Lung (tissue), 12 donors: ENCODE measurements around the gene FAM200B. TPM values are rescaled to one million over a fixed set of nuclear protein-coding genes. Genes with fewer than 3 reads are reported as not detected.

Experiments
- ATAC-seq: fragments of 200-7000 bp; cut with Tn5 transposase; one replicate; pipeline ENCODE4 v1.9.1; 2020; ENCODE audit warnings: moderate number of reproducible peaks; ENCODE audit not compliant: insufficient read depth, low FRiP score
- DNase-seq, 3 donors: peaks; one replicate each; pipeline ENCODE4 v3.0.0-alpha.2; 2013 to 2017
- H3K27ac ChIP-seq, 2 donors: one replicate each; pipeline ENCODE4 v1.5.1; 2013; ENCODE audit warnings: mild to moderate bottlenecking in 2 of 2, moderate library complexity in 2 of 2, control low read depth in 1 of 2, inconsistent platforms in 1 of 2, low read depth in 1 of 2, low read length in 1 of 2
- H3K27me3 ChIP-seq, 3 donors: one replicate each; pipeline ENCODE4 v1.5.1; 2013; ENCODE audit warnings: low read length in 2 of 3; ENCODE audit not compliant: control insufficient read depth in 3 of 3, insufficient read depth in 3 of 3
- H3K36me3 ChIP-seq, 4 donors: one replicate each; pipeline ENCODE4 v1.5.1; 2013; ENCODE audit warnings: low read length in 4 of 4, mild to moderate bottlenecking in 1 of 4, moderate library complexity in 1 of 4; ENCODE audit not compliant: control insufficient read depth in 4 of 4, insufficient read depth in 4 of 4
- H3K4me1 ChIP-seq, 5 donors: one replicate each; pipeline ENCODE4 v1.5.1; 2013; ENCODE audit warnings: low read length in 5 of 5, mild to moderate bottlenecking in 2 of 5, moderate library complexity in 1 of 5; ENCODE audit not compliant: control insufficient read depth in 5 of 5, insufficient read depth in 5 of 5
- H3K4me3 ChIP-seq: one replicate; pipeline ENCODE4 v1.5.1; 2013; ENCODE audit warnings: mild to moderate bottlenecking, control low read depth, moderate library complexity
- H3K9ac ChIP-seq, 2 donors: one replicate each; pipeline ENCODE4 v1.5.1; 2013; ENCODE audit warnings: low read length in 2 of 2, control low read depth in 1 of 2; ENCODE audit not compliant: insufficient read depth in 1 of 2
- H3K9me3 ChIP-seq, 4 donors: one replicate each; pipeline ENCODE4 v1.5.1; 2013; ENCODE audit warnings: low read length in 3 of 4, mild to moderate bottlenecking in 1 of 4, moderate library complexity in 1 of 4; ENCODE audit not compliant: control insufficient read depth in 4 of 4, insufficient read depth in 3 of 4
- WGBS, 2 donors: extraction: QIAGEN DNeasy Blood & Tissue Kit; methylation state at CpG; one replicate each; pipeline ENCODE4 v1.1.7; 2013; 5-methylcytosine and 5-hydroxymethylcytosine counted together
- polyA plus RNA-seq, 2 donors: library from polyadenylated mRNA; stranded (reverse); fragments of 200-250 nt; gene quantifications; one replicate each; pipeline ENCODE4 v1.2.1, GENCODE V29; 2013
- total RNA-seq, 2 donors: library from RNA; depleted of rRNA in 1 of 2; stranded (reverse); fragments of >200 nt in 1 of 2; gene quantifications; one replicate each; pipeline ENCODE4 v1.2.1, GENCODE V29; 2014 to 2021
- TF ChIP-seq, protein P1 (sequence below): IDR thresholded peaks from 2 replicates; pipeline ENCODE4 v1.5.1; 2012; ENCODE audit warnings: mild to moderate bottlenecking; ENCODE audit errors: control extremely low read depth, extremely low read depth
- donor health status: control.
- donor health status: control.
- donor health status: Bipolar disorder and iron deficiency.
- donor health status: healthy.
- donor health status: DM: yes; HTN: yes; CAD: no.

FAM200B gene
- total and polyA plus RNA-seq, 4 donors = 19.3 to 56.0 (median 27.2) TPM

DNA sequence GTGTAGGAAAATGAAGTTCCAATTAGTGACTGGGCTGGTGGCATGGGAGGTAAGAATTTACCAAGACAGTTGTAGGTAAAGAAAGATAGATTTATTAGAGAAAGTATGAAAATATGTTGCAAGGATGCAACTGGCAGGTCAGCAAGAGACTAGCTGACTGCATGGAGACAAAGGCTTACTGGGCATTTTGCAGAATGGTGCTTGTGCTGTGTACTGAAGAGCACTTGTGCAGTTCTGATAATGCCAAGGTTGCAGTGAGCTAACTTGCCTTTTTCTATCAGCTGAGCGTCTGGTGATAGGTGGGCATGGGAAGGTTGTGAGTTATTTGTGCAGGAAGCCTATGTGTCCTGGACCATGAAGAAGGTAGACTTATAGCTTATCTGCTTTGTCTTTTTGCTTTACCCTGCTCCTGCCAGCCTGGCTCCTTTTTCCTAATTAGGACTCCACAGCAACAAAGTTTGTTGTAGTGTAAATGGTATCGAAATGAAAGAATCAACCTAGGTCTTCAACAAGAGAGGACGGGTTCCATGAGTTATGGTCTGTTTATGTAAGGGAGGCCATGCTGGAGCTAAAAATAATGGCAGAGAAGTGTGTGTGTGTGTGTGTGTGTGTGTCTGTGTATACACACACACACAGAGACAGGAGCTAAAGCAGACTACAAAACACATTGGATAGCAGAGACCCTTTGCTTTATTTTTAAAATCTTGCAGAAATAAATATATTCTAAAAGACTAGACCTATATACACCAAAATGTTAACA is 36.2 kb downstream of the FAM200B start:
- H3K36me3 ChIP-seq = no peaks in the 10 kb centered on the region
- peaks cover 0 to 2% (median 0%) of the 10 kb centered on the region in 4 donors for H3K9me3 ChIP-seq
- no peak overlapping the region for H3K27ac ChIP-seq
- TF ChIP-seq, protein P1, sequence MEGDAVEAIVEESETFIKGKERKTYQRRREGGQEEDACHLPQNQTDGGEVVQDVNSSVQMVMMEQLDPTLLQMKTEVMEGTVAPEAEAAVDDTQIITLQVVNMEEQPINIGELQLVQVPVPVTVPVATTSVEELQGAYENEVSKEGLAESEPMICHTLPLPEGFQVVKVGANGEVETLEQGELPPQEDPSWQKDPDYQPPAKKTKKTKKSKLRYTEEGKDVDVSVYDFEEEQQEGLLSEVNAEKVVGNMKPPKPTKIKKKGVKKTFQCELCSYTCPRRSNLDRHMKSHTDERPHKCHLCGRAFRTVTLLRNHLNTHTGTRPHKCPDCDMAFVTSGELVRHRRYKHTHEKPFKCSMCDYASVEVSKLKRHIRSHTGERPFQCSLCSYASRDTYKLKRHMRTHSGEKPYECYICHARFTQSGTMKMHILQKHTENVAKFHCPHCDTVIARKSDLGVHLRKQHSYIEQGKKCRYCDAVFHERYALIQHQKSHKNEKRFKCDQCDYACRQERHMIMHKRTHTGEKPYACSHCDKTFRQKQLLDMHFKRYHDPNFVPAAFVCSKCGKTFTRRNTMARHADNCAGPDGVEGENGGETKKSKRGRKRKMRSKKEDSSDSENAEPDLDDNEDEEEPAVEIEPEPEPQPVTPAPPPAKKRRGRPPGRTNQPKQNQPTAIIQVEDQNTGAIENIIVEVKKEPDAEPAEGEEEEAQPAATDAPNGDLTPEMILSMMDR = no peak
- H3K4me1 ChIP-seq = peaks cover 0 to 11% (median 3%) of the 10 kb centered on the region in 5 donors
- DNase-seq = no peak
- H3K9ac ChIP-seq = no peak overlapping the region
- H3K27me3 ChIP-seq = no peaks in the 10 kb centered on the region
- no peak overlapping the region for H3K4me3 ChIP-seq
- no peak for ATAC-seq
- WGBS, 2 donors = 57 to 86% methylated on average over 3 of the region's 3 CpGs

DNA sequence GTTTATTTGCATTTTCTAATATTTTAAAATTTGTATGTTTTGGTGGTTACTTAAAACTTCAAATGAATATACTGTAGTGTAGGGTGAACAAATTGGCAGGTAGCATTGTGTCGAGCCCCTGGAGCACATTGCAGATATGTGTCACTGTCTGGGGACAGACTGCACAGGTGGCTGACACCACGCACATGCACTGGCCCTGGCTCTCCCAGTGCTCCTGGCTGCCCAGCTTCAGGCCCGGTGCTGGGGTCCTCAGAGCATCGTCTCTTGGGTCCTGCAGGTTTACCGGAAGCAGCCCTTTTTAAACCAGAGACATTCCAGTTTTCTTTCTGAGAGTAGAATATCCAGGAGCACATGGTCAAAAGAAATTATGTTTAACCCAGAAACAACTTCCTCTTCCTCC is 36.8 kb downstream of the FAM200B start:
- no peak for ATAC-seq
- Histone ChIP-seq H3K9ac (no peak overlapping the region), H3K9me3 (peaks cover 0 to 2% (median 0%) of the 10 kb centered on the region in 4 donors), H3K4me3 (no peak overlapping the region), H3K36me3 (no peaks in the 10 kb centered on the region), H3K4me1 (peaks cover 0 to 11% (median 3%) of the 10 kb centered on the region in 5 donors), H3K27ac (no peak overlapping the region), H3K27me3 (no peaks in the 10 kb centered on the region)
- 86 to 87% methylated on average over 5 of the region's 5 CpGs for WGBS, 2 donors
- TF ChIP-seq, protein P1 = no peak
- no peak for DNase-seq

DNA sequence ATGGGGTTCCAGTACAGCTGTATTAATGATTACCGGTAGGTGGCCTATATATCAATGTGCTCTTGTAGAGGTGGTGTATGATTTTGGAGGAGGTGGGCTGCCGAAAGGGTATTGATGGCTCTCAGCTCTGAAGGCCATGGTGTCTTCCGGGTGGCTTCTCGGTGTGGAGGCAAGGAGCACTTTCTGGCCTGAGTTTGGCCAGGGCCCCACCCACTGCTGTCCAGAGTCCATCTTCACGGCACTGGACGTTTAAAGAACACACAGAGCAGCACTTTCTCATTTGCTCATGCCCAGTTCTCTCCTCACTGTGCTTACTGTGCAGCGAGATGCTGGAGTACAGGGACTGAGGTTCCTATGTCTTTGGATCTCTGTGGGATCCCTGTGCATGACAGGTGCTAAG is 37.3 kb downstream of the FAM200B start:
- H3K4me1 ChIP-seq = peaks cover 0 to 11% (median 3%) of the 10 kb centered on the region in 5 donors
- no peaks in the 10 kb centered on the region for H3K27me3 ChIP-seq
- H3K27ac ChIP-seq = no peak overlapping the region
- 94 to 96% methylated on average over 7 of the region's 7 CpGs for WGBS, 2 donors
- TF ChIP-seq, protein P1 = no peak
- no peaks in the 10 kb centered on the region for H3K36me3 ChIP-seq
- no peak for ATAC-seq
- H3K9me3 ChIP-seq = peaks cover 0 to 2% (median 0%) of the 10 kb centered on the region in 4 donors
- DNase-seq = no peak
- no peak overlapping the region for H3K4me3 ChIP-seq
- no peak overlapping the region for H3K9ac ChIP-seq
